Breast epithelium (tissue), 4 donors: Measurements from ENCODE around the gene DGKB. TPM values are rescaled to one million over a fixed set of nuclear protein-coding genes. Genes with fewer than 3 reads are reported as not detected.

ENCODE experiments used
- DNase-seq, 2 donors: peaks; one replicate each; pipeline ENCODE4 v3.0.0-alpha.2; 2019; ENCODE audit warnings: low spot score in 2 of 2
- H3K27ac ChIP-seq, 2 donors: fragments of 200-600 bp; sonication (generic) in 1 of 2; one replicate each; pipeline ENCODE4 v1.5.1; 2016 to 2019; ENCODE audit warnings: mild to moderate bottlenecking in 1 of 2
- H3K27me3 ChIP-seq, 2 donors: fragments of 200-600 bp; sonication (generic) in 1 of 2; one replicate each; pipeline versions ENCODE4 v1.5.1 to v1.6.0; 2017 to 2019; ENCODE audit warnings: control low read depth in 1 of 2, mild to moderate bottlenecking in 1 of 2
- H3K36me3 ChIP-seq: fragments of 200-600 bp; one replicate; pipeline ENCODE4 v1.5.1; 2019
- H3K4me1 ChIP-seq, 2 donors: fragments of 200-600 bp; sonication (generic); one replicate each; pipeline ENCODE4 v1.5.1; 2016 to 2019; ENCODE audit warnings: control low read depth in 1 of 2
- H3K4me3 ChIP-seq, 3 donors: fragments of 200-600 bp; sonication (generic); 1 replicate in 2 of 3; 2 replicates in 1 of 3; pipeline ENCODE4 v1.5.1; 2016 to 2019; ENCODE audit warnings: mild to moderate bottlenecking in 3 of 3, moderate library complexity in 2 of 3
- H3K9me3 ChIP-seq, 2 donors: fragments of 200-600 bp; sonication (generic) in 1 of 2; one replicate each; pipeline ENCODE4 v1.5.1; 2016 to 2019; ENCODE audit warnings: control low read depth in 1 of 2
- POLR2A ChIP-seq: fragments of 450-650 bp; IDR thresholded peaks from one replicate; pipeline ENCODE4 v1.6.1; 2016; ENCODE audit warnings: antibody characterized with exemption, mild to moderate bottlenecking, moderate library complexity
- POLR2AphosphoS5 ChIP-seq, 3 donors: sonication (generic); formaldehyde crosslinking; IDR thresholded peaks; one replicate each; pipeline ENCODE4 v1.6.1; 2017; ENCODE audit warnings: antibody characterized with exemption in 3 of 3
- intact Hi-C: fragments of 100-400 bp; cut with DNase I; formaldehyde crosslinking; loops from one replicate; pipeline ENCODE4 v1.15.1; 2023; ENCODE audit warnings: low total_unique reads
- total RNA-seq, 3 donors: library from RNA; depleted of rRNA; stranded (reverse); fragments of >200 nt; gene quantifications; one replicate each; pipeline ENCODE4 v1.1.0, GENCODE V29; 2016
- TF ChIP-seq, protein P1 (sequence below), 3 donors: fragments of 450-650 bp; IDR thresholded peaks; one replicate each; pipeline ENCODE4 v1.5.1; 2016 to 2017; ENCODE audit warnings: antibody characterized with exemption in 3 of 3, mild to moderate bottlenecking in 3 of 3, moderate library complexity in 3 of 3

Gene DGKB
- total RNA-seq, 3 donors from 2014 or later, result 0.16 to 0.44 (median 0.33) TPM

DNA sequence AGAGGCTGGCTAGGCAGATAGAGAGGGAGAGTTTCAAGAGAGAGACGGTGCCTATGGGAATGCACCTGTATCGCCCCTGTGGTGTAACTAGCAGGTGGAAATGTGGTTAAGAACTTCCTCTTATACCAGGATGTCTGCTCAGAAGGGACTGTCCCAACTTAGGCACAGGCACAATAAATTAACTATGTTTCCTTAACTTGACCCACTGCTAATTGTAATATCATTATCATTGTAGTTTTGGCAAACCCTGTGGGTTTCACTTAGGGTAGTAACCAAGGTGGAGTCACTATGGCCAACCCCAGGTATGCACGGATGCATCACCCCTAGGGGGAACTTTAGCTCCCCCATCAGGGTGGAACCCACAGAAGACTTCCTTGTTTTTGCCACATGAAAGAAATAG is 455.7 kb downstream of the DGKB start:
- no peaks in the 10 kb centered on the region for H3K36me3 ChIP-seq
- H3K4me3 ChIP-seq, result no peak overlapping the region
- intact Hi-C loops, result no loop called here
- TF ChIP-seq, protein P1, sequence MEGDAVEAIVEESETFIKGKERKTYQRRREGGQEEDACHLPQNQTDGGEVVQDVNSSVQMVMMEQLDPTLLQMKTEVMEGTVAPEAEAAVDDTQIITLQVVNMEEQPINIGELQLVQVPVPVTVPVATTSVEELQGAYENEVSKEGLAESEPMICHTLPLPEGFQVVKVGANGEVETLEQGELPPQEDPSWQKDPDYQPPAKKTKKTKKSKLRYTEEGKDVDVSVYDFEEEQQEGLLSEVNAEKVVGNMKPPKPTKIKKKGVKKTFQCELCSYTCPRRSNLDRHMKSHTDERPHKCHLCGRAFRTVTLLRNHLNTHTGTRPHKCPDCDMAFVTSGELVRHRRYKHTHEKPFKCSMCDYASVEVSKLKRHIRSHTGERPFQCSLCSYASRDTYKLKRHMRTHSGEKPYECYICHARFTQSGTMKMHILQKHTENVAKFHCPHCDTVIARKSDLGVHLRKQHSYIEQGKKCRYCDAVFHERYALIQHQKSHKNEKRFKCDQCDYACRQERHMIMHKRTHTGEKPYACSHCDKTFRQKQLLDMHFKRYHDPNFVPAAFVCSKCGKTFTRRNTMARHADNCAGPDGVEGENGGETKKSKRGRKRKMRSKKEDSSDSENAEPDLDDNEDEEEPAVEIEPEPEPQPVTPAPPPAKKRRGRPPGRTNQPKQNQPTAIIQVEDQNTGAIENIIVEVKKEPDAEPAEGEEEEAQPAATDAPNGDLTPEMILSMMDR (IDR thresholded peaks at IDR 0.05), result no peak
- TF ChIP-seq POLR2AphosphoS5 (IDR thresholded peaks at IDR 0.05), result no peak
- no peak for TF ChIP-seq POLR2A
- DNase-seq, result no peak
- H3K27ac ChIP-seq, result no peak overlapping the region
- no peaks in the 10 kb centered on the region for H3K27me3 ChIP-seq
- H3K9me3 ChIP-seq, result no peaks in the 10 kb centered on the region
- no peaks in the 10 kb centered on the region for H3K4me1 ChIP-seq

GRCh38 chr7:14446219-14446618 is 456.3 kb downstream of the DGKB start:
- Histone ChIP-seq H3K9me3 (no peaks in the 10 kb centered on the region), H3K27ac (no peak overlapping the region), H3K36me3 (no peaks in the 10 kb centered on the region), H3K27me3 (no peaks in the 10 kb centered on the region), H3K4me3 (no peak overlapping the region), H3K4me1 (no peaks in the 10 kb centered on the region)
- no peak for DNase-seq
- intact Hi-C loops, result no loop called here
- TF ChIP-seq, protein P1 (IDR thresholded peaks at IDR 0.05), result no peak
- TF ChIP-seq POLR2A (no peak), POLR2AphosphoS5 (IDR thresholded peaks at IDR 0.05) (no peak)

DNA sequence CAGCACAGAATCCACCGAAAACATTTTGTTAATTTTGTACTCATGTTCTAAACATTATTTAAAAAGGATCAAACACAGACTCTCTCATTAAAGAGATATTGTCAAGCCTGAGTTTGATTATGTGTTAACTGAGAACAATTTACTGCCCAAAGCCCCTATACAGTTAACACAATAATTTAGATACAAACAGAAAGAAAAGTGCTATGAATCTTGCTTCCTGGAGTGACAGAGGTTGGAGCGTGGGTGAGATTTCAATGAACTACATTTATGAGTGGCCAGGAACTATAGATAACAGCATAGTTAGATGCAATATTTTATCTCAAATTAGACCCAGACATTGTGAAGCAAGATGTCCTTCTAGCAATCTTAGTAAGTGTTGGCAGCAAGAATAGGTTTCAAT is 464.2 kb downstream of the DGKB start:
- no peaks in the 10 kb centered on the region for H3K4me1 ChIP-seq
- DNase-seq, result no peak
- no peaks in the 10 kb centered on the region for H3K27me3 ChIP-seq
- H3K27ac ChIP-seq, result no peak overlapping the region
- TF ChIP-seq, protein P1 (IDR thresholded peaks at IDR 0.05), result no peak
- TF ChIP-seq POLR2AphosphoS5 (IDR thresholded peaks at IDR 0.05) (no peak), POLR2A (no peak)
- no peaks in the 10 kb centered on the region for H3K36me3 ChIP-seq
- H3K9me3 ChIP-seq, result no peaks in the 10 kb centered on the region
- intact Hi-C loops, result no loop called here
- H3K4me3 ChIP-seq, result no peak overlapping the region

DNA sequence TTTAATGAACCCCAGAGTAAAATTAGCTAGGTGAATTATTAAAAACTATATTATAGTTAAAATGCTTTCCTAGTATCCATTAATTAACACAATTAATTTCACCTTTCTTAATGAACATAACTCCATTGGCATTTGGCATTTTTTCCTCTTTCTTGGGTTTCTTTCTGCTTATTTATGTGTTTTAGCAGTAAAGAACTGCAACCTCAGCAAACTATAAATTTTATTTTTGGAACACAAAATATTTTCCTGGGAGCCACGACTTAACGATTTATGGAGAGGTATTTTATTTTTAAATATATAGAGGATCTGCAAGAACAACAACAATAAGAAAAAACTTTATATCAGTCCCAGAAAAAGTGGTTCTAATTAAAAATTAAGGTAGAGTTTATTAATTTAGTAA is 465.7 kb downstream of the DGKB start:
- intact Hi-C loops, result no loop called here
- DNase-seq, result no peak
- Histone ChIP-seq H3K27ac (no peak overlapping the region), H3K4me3 (no peak overlapping the region), H3K4me1 (no peaks in the 10 kb centered on the region), H3K27me3 (no peaks in the 10 kb centered on the region), H3K9me3 (no peaks in the 10 kb centered on the region), H3K36me3 (no peaks in the 10 kb centered on the region)
- TF ChIP-seq POLR2AphosphoS5 (IDR thresholded peaks at IDR 0.05) (no peak), POLR2A (no peak)
- TF ChIP-seq, protein P1 (IDR thresholded peaks at IDR 0.05), result no peak

DNA sequence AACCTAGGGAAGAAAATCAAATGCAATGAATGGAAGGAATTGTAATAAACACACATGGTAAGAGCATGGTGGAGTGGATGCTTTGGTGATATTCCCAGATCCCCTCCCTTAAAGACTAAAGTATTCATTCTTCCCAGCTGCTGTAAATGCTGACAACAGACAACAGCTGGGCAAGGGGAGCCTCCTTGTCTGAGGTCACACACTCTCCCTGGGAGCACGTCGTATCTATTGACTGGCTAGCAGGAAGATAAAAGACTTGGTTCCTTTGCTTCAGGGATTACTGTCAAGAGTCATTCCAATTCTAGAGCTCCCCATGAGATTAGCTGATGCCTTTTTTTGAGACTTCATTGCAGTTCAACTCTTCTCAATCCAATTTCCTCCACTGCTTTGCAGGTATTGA is 469.6 kb downstream of the DGKB start:
- Histone ChIP-seq H3K27ac (no peak overlapping the region), H3K4me1 (no peaks in the 10 kb centered on the region), H3K9me3 (no peaks in the 10 kb centered on the region), H3K27me3 (no peaks in the 10 kb centered on the region), H3K36me3 (no peaks in the 10 kb centered on the region), H3K4me3 (no peak overlapping the region)
- no peak for TF ChIP-seq POLR2AphosphoS5 (IDR thresholded peaks at IDR 0.05)
- intact Hi-C loops, result loop anchor here (2.0 kb wide), 1 partner anchor 30 kb away; no protein-coding TSS in a partner anchor
- no peak for DNase-seq

GRCh38 chr7:14430926-14431325 is 471.6 kb downstream of the DGKB start:
- Histone ChIP-seq H3K27me3 (no peaks in the 10 kb centered on the region), H3K27ac (no peak overlapping the region), H3K4me1 (no peaks in the 10 kb centered on the region), H3K4me3 (no peak overlapping the region), H3K9me3 (no peaks in the 10 kb centered on the region), H3K36me3 (no peaks in the 10 kb centered on the region)
- intact Hi-C loops, result no loop called here
- no peak for DNase-seq
- TF ChIP-seq POLR2A (no peak), POLR2AphosphoS5 (IDR thresholded peaks at IDR 0.05) (no peak)
- TF ChIP-seq, protein P1 (IDR thresholded peaks at IDR 0.05), result no peak
